HG02840 (cell line): ENCODE data around the gene MIA3.
A peak's percentile ranks its signal among the peaks of the same experiment; 100 is the strongest.
"Not testable (repeated sequence)": the region's sequence is repeated elsewhere in the genome, so short reads cannot be mapped to it uniquely, and the experiment has no call there.

Experiments used
- ATAC-seq: cut with Tn5 transposase; IDR thresholded peaks from one replicate; pipeline ENCODE4 v1.9.1; 2021; ENCODE audit warnings: mild to moderate bottlenecking, moderate library complexity, moderate number of reproducible peaks; ENCODE audit not compliant: unreplicated experiment, low FRiP score

MIA3 gene

DNA sequence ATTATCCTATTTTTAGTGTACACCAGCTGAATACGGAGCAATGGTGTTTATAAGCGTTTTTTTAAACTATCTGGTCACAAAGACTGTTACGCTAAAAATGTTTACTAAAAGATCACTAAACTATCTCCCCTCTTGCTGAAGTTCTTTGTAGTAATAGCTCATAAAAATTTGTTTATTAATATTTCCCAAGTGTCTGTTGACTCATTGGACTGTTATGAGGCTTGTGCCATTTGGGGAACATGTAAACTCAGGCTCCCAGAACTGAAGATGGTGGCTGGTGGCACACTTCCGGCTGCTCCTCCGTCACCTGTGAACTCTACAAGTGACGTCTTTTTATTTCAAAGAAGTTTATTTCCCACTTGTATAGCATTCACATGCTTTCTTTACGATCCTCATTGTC, 48.1 kb downstream of the MIA3 start:
- no peak for ATAC-seq

DNA sequence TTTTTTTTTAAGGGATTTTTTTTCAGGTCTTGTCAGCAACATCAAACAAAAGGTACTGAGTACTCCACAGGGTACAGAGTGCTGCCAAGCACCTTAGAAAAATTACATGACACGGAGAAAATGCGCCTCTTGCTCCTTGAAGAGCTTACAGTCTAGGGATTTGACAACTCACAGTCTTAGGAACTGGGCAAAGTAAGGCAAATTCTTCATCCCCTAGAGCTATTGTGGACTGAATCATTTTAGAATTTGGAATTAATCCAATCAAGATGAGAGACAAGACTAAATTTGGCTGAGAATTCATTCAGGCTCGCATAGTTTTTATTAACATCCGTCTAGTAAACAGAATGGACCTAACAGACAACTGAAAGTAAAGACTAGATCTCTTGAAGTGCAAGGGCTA, 50.3 kb downstream of the MIA3 start:
- ATAC-seq, result not testable (repeated sequence)

DNA sequence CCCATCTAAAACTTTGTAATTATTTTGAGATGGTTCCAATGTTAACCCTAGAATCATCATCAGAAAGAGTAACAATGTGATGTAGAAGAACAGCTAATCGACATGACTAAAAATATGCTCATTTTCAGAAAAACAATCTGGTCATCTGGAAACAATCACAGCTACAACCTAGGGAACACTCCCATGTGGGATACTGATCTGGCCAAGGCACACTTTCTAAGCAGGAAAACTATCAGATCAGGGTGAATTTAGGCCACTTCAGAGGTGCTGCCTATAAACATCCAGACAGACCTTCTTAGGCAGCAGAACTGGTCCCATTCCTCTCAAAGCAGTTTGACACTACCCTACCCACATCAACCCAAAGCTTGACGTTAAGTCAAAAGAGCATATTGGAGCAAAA, 51.2 kb downstream of the MIA3 start:
- not testable (repeated sequence) for ATAC-seq

DNA sequence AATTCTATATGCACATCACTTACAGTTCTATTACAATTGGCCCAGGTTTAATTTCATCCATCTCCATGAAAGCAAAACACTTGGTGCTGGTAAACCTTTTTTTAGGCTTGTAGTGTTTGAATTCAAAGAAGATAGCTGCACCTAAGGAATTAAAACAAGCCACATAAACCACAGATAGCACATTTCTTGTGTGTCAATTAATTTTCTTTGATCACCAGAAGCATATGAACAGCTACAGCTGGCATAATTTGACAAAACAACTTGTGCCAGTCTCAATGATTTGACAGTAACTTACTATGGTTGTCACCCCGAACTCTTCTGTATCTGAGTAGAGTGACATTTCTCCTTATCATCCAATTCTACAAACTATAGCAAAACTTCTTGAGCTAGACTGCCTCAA, 52.2 kb downstream of the MIA3 start:
- no peak for ATAC-seq

DNA sequence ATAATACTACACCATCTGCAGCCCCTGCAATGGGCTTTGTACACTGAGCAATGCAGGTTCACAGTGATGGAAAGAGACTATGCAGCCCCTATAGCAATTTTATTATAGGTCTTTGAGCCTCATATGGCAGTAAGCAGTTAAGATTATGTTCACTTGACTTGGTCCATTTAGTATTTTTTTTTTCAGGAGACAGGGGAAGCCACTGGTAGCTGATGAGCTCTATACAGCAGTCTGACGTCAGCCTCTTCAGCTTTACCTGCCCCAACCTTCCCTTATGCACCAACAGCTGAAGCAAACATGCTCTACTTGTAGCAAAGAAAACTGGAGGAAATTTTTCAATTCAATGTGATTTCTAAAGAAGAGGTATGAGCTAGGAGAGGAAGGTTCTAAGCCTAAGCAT, 62.2 kb downstream of the MIA3 start:
- no peak for ATAC-seq

DNA sequence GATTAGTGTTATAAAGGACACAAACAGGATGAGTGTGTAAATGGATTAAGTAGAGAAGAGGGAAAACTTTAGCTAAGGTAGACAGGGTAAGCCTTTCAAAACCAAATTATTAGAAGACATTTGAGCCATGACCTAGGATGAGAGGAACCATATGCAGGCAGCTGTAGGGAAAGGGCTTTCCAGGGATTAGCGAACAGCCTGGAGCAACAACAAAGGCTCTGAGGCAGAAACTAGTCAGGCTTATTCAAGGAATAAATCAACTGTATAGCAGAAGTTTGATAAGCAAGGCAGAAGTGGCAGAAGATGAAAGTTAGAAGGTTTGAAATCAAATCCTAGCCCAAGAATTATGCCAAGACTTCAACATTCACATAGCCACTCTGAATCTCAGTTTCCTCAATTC, 73.1 kb downstream of the MIA3 start:
- ATAC-seq, result no peak

DNA sequence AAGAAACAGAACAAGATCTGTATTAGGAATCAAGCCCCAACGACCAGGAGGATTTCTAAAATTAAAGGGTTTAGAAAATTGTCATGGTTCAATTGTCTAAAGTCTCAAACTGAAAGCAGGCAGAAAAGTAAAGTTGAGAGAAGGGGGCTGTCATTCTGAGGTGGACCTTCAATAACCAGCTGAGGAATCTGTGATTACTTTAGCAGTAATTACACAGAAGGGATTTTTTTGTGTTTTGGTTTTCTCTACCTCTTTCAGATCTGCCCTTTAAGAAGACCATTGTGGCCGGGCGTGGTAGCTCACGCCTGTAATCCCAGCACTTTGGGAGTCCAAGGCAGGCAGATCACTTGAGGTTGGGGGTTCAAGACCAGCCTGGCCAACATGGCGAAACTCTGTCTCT, 77.0 kb downstream of the MIA3 start:
- no peak for ATAC-seq

DNA sequence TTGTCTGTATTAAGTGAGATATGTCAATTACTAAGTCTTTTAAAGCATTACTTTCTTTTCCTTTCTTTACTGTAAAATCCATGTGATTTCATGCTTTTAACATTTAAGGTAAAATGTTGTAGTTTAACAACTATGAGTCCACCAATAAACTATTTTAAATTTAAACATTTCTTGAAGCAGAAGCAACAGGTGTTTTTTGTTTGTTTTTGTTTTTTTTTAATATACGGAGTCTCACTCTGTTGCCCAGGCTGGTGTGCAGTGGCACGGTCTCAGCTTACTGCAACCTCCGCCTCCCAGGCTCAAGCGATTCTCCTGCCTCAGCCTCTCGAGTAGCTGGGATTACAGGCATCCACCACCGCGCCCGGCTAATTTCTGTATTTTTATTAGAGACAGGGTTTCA, 78.8 kb downstream of the MIA3 start:
- ATAC-seq, result no peak

DNA sequence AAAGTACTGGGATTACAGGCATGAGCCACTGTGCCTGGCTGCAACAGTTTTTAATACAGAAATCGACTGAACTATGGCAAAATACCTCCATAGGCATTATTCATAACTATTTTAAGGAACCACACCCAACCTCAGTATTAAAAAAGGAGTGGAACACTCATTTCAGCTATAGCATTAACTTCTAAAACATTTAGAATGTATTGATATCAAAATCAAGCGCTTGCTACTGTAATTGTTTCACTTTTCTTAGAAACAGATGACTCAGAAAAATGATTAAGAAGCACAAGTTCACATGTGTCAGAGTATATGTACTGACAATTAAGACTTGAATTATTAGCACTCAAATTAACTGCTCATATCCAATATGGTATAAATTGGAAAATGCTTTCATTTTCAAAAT, 79.3 kb downstream of the MIA3 start:
- ATAC-seq, result no peak

DNA sequence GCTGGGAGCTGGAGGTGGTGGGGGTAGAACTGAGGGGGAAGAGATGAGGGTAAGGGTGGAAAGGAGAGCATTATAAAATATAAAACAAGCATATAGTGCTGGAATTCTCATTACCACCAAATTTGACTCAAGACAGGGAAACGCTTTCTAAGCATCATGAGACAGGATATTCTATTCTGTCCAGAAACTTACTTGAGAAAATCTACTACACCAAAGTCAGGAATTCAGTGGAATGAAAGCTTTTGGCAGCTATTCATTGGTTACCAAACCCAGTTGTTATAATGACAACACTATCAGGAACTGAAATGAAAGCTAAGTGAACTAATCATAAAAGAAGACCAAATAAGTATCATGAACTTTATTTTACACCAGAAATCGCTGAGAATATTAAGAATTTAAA, 79.9 kb downstream of the MIA3 start:
- no peak for ATAC-seq

DNA sequence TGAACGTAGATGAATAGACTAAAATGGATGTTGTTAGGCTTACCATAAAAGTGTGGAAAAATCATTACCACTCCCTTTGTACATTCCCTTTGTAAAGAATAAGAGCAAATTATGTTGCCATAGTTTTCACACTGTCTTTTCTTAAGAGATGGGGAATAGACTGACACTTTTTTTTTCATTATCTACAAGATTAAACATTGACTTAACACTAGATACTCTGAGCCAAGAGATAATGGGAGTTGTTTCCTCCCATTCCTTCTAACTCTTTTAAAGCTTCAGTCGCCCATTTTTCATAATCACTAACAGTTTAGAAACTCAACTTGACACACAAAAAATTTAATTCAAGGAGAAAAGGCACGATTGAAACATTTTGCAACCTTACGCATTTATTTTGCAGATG, 84.3 kb downstream of the MIA3 start:
- no peak for ATAC-seq

DNA sequence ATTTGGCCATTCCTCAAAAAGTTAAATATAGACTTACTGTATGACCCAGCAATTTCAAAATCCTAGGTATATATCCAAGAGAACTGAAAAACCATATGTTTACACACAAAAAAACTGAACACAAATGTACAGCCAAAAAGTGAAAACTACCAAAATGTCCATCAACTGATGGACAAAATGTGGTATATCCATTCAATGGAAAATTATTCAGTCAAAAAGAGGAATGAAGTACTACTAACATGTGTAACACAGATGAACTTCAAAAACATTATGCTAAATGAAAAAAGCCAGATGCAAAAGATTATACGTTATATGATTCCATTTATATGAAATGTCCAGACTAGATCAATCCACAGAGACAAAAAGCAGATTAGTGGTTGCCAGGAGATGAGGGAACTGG, 86.4 kb downstream of the MIA3 start:
- no peak for ATAC-seq

DNA sequence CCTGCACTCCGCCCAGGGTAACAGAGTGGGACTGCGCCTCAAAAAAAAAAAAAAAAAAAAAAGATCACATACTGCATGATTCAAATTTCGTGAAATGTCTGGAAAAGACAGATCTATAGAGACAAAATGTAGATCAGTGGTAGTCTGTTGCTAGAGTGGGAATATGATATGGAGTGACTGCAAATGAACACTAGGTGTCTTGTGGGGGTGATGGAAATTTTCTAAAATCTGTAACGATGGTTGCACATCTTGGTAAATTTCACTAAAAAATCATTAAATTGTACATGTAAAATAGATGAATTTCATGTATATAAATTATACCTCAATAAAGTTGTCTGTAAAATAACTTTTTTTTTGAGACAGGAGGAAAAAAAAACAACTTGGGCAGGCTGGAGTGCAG, 88.9 kb downstream of the MIA3 start:
- no peak for ATAC-seq

DNA sequence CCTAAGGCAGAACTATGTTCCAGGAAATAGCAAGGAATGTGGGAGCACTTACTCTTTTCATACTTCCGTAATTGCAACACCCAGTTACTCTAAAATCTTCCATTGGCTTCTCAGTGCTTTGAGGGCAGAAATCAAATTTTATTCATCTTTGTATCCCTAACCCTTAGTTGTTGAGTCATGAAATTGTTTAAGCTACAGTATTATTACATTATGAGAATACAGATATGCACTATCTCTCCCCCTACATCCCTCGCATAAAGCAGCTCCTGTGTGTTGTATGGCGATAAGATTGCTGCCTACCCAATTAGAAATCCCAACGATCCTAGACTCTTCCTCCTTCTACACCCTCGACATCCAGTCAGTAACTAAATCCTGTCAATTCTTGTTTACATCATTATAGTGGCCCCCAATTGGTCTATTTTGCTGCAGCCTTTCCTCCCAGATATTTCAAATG, 91.8 kb downstream of the MIA3 start:
- no peak for ATAC-seq

DNA sequence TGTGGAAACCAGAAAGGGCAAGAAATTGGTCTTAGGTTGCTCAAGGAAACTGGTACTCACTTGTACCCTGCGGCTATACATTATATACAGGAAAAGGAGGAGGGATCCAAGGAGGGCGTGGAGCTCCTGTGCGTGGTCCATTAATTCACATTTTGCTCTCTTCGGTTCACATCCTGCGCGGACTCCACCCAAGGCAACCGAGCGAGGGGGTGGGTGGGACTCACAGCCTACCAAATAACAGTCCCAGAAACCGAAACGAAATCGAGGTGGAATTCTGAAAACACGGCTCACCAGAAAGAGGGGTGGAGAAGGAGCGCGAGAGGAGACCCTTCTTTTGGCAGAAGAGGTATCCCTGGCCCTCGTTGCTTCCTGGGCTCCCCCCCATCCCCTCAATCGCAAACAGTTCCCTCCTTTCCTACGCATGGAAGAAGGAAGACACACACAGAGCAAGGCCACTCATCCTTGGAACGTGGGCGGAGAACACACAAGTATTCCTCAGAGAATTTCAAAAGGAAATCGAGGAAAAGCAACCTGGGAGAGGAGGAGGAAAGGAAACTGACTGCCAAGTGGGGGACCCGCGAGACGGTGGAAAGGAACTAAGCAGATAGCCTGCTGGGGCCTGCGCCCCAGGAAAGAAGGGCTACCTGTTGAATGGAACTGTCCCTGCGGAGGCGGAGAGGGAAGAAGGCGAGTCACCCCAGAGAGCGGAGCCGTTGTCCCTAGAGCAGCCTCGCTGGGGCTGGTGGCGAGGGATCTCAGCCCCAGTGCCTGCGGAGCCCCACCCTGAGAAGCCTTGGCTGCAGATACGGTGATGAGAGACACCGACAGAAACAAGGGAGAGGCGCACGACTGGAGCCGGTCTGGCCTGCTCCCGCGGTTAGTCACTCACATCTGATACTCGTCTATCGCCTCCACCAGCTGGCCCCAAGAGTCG, 93.7 kb downstream of the MIA3 start:
- ATAC-seq, result peak; percentile 33

DNA sequence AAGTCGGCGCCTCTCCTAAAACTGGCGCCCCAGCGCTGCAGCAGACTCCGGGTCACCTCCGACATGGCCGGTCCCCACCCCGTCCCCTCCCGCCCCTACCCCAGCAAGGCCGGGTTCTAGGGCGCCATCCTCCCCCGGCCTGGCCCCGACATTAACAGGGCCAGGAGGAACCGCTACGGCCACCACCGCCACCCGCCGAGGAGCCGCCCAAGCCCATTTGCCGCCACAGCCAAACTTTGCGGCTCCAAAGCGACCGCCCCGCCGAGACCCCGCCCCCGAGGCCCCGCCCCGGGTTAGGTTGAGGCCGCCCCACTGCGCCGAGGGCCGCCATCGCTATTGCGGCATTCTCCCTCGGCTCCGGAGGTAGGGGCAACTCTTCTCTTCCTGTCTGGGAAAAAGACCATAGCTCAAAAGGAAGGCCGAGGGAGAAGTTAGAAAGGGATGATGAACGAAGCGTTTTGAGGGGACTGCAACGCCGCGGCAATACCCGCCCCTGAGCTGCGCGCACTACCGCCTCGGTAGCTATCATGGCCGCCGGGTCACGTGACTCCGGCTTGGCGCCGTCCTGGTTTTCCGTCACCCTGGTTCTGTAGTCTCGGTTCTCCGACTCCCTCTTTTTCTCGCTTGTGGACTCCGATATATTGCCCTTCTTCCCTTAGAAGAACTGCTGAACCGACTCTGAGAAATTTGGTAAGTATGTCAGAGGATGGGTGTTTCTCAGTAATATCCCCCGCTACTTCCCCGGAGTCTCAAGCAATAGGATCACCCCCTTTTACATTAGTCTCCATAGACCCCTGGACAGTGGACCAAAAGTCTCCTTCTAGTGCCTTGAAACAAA, 94.6 kb downstream of the MIA3 start, which contains the start of the genes AIDA and BROX:
TSS of gene AIDA (minus strand) at position 239 of the 838 bp plus-strand sequence. CDS start at position 65, 174 bp downstream.
TSS of gene BROX (plus strand) at position 312 of the 838 bp plus-strand sequence. CDS start 3,136 bp downstream, outside the sequence.
- peak; percentile 74 for ATAC-seq

DNA sequence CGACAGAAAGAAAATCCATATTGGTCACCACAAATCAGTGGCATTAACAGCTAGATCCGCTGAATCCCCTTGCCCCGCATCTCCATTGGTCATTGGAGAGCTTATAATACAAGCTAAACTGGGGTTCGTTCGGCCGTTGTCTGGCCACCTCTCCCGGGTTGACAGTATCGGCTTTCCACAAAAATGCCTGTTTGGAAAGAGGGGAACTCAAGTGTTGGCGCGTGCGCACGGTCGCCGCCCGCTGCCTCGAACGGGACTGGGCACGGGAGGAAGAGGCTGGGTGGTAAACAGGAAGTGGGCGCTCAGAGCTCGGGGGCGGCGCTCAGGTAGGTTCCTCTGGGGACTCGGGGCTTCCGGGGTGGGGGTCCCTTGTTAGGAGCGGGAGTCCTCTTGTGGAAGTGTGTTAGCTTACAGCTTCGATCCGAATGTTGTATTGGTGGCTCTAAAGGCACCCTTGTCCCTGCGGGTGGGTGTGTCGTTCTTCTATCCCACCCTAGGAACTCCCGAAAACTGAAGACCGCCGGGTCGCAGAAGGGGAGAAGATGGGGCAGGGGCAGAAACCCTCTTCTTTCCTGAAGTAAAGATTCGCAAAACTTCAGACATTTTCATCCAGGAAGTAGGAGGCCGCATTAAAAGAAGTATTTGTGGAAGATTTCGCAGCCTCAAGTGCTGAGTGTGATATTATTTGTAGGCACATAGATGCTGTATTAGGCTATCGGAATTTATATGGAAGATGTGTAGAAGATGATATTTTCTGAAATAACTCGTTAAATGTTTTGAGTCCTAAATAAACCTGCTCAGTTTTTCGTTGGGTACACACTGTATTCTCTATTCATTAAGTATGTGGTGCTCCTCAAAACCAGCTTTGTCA, 95.4 kb downstream of the MIA3 start:
- peak; percentile 63 for ATAC-seq

DNA sequence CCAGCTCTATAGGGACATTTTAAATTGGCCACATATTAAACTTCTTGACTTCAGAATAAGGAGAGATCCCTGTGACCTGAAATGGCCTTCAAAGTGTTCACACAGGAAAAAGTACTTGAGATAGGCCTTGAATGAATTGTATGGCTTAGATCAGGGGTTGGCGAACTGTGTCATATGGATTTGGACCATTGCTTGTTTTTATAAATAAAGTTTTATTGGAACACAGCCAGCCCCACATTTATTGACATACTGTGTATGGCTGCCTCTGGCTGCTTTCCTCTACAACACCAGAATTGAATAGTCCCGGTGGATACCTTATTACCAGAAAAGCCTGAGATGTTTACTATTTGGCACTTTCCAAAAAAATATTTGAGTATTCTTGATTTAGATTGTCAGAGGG, 98.5 kb downstream of the MIA3 start:
- ATAC-seq, result no peak
